DOHH2 (cell line): ENCODE data around the gene CTSW.
A peak's percentile ranks its signal among the peaks of the same experiment; 100 is the strongest.

Experiments used
- H3F3A ChIP-seq: fragments of 200-600 bp; sonication (generic), shearing (Covaris generic); 2 replicates; pipeline ENCODE4 v1.6.0; 2016; ENCODE audit warnings: antibody characterized with exemption, mild to moderate bottlenecking; ENCODE audit not compliant: control insufficient read depth, insufficient read depth
- H3K27ac ChIP-seq: fragments of 200-600 bp; sonication (generic); 2 replicates; pipeline ENCODE4 v1.5.1; 2014; ENCODE audit warnings: low read depth, mild to moderate bottlenecking, low read length, moderate library complexity
- H3K27me3 ChIP-seq: fragments of 200-600 bp; sonication (generic); 2 replicates; pipeline ENCODE4 v1.6.1; 2014; ENCODE audit warnings: mild to moderate bottlenecking, low read length, mixed read lengths; ENCODE audit not compliant: control insufficient read depth
- H3K36me3 ChIP-seq: fragments of 200-600 bp; sonication (generic); 2 replicates; pipeline ENCODE4 v1.6.1; 2014; ENCODE audit warnings: mild to moderate bottlenecking, low read length, moderate library complexity, mixed read lengths; ENCODE audit not compliant: control insufficient read depth
- H3K4me1 ChIP-seq: fragments of 200-600 bp; sonication (generic); 2 replicates; pipeline ENCODE4 v1.6.1; 2014; ENCODE audit warnings: mild to moderate bottlenecking, low read length, mixed read lengths; ENCODE audit not compliant: control insufficient read depth
- H3K4me2 ChIP-seq: fragments of 200-600 bp; sonication (generic); 2 replicates; pipeline ENCODE4 v1.6.0; 2014; ENCODE audit warnings: mild to moderate bottlenecking, low read length, moderate library complexity
- H3K4me3 ChIP-seq: fragments of 200-600 bp; sonication (generic); 2 replicates; pipeline ENCODE4 v1.5.1; 2014; ENCODE audit warnings: mild to moderate bottlenecking, low read length, mixed read lengths
- H3K79me2 ChIP-seq: fragments of 200-600 bp; sonication (generic); 2 replicates; pipeline ENCODE4 v1.6.1; 2014; ENCODE audit warnings: mild to moderate bottlenecking, low read length, mixed read lengths; ENCODE audit not compliant: control insufficient read depth
- H3K9me2 ChIP-seq: fragments of 200-600 bp; sonication (generic); replicated peaks from 2 replicates; pipeline ENCODE4 v1.6.1; 2014; ENCODE audit warnings: mild to moderate bottlenecking, low read length, mixed read lengths; ENCODE audit not compliant: control insufficient read depth
- H3K9me3 ChIP-seq: fragments of 200-600 bp; sonication (generic); 2 replicates; pipeline ENCODE4 v1.6.1; 2014; ENCODE audit warnings: antibody characterized with exemption, low read length, mixed read lengths; ENCODE audit not compliant: control insufficient read depth, insufficient read depth
- H4K20me1 ChIP-seq: fragments of 200-600 bp; sonication (generic); 2 replicates; pipeline ENCODE4 v1.6.0; 2014; ENCODE audit warnings: low read depth, mild to moderate bottlenecking, antibody characterized with exemption, low read length, moderate library complexity; ENCODE audit not compliant: control insufficient read depth, insufficient read depth
- EZH2phosphoT487 ChIP-seq: fragments of 200-600 bp; sonication (generic); IDR thresholded peaks from 2 replicates; pipeline ENCODE4 v1.6.1; 2017; ENCODE audit warnings: borderline replicate concordance, mild to moderate bottlenecking, antibody characterized with exemption, low read length, moderate library complexity, mixed read lengths
- TF ChIP-seq, protein P1 (sequence below): fragments of 200-600 bp; sonication (generic); IDR thresholded peaks from one replicate; pipeline ENCODE4 v1.5.1; 2014; ENCODE audit warnings: antibody characterized with exemption, mild to moderate bottlenecking, low read depth, low read length; ENCODE audit not compliant: poor library complexity, severe bottlenecking

CTSW gene

GRCh38 chr11:65892661-65893317, 13.2 kb downstream of the CTSW start:
- peak overlapping the region; percentile 84 for H3K27ac ChIP-seq
- peaks cover 32% of the 10 kb centered on the region for H3F3A ChIP-seq
- 0 out of 2 replicates have a peak, but pooled peaks cover 3% of the 10 kb centered on the region for H4K20me1 ChIP-seq

DNA sequence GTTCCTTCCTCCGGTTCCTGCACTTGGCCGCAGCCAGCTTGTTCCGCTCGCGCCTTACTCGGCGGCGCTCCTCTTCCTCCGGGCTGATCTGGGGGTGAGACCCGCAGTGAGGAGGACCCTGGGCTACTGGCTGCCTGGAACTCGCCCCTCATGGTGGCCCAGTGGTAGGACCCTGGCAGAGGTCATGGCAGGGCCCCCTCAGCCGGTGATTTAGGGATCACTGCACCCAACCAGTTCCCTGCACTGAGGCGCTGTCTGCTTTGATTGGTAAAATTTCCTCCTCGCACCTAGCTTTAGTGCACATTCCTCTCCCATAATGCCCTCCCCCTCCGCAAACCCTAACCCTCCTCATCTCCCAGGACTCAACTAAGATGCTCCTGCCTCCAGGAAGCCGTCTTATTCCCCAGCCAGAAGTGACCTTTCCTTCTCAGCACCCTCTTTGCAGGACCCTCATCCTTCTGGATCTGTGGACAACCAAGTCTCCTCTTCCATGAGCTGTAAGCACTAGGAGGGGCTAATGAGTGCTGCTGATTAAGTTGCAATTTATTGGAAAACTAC, 14.5 kb downstream of the CTSW start:
- Histone ChIP-seq H3K27ac (peak overlapping the region; percentile 64), H3K27me3 (peaks cover 9% of the 10 kb centered on the region), H3K4me2 (peak overlapping the region; percentile 95), H3K9me3 (no peaks in the 10 kb centered on the region), H3K4me1 (peaks cover 38% of the 10 kb centered on the region), H3K4me3 (peak overlapping the region; percentile 93), H3K36me3 (peaks cover 12% of the 10 kb centered on the region), H3F3A (peaks cover 26% of the 10 kb centered on the region), H4K20me1 (0 out of 2 replicates have a peak, but pooled peaks cover 3% of the 10 kb centered on the region), H3K79me2 (peaks cover 34% of the 10 kb centered on the region), H3K9me2 (no peaks in the 10 kb centered on the region)
- TF ChIP-seq EZH2phosphoT487, result no peak
- TF ChIP-seq, protein P1, sequence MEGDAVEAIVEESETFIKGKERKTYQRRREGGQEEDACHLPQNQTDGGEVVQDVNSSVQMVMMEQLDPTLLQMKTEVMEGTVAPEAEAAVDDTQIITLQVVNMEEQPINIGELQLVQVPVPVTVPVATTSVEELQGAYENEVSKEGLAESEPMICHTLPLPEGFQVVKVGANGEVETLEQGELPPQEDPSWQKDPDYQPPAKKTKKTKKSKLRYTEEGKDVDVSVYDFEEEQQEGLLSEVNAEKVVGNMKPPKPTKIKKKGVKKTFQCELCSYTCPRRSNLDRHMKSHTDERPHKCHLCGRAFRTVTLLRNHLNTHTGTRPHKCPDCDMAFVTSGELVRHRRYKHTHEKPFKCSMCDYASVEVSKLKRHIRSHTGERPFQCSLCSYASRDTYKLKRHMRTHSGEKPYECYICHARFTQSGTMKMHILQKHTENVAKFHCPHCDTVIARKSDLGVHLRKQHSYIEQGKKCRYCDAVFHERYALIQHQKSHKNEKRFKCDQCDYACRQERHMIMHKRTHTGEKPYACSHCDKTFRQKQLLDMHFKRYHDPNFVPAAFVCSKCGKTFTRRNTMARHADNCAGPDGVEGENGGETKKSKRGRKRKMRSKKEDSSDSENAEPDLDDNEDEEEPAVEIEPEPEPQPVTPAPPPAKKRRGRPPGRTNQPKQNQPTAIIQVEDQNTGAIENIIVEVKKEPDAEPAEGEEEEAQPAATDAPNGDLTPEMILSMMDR, result no peak

More at GRCh38 chr11:65892661-65893317, 13.2 kb downstream of the CTSW start:
- Histone ChIP-seq H3K4me1 (peaks cover 44% of the 10 kb centered on the region), H3K4me3 (peak overlapping the region; percentile 93), H3K4me2 (peak overlapping the region; percentile 95), H3K27me3 (no peaks in the 10 kb centered on the region), H3K9me2 (no peaks in the 10 kb centered on the region), H3K9me3 (no peaks in the 10 kb centered on the region), H3K79me2 (peaks cover 38% of the 10 kb centered on the region), H3K36me3 (peaks cover 12% of the 10 kb centered on the region)
- no peak for TF ChIP-seq EZH2phosphoT487
- TF ChIP-seq, protein P1, result no peak

- no peak overlapping the region for H3K27ac ChIP-seq
Measured at GRCh38 chr11:65895482-65895981, 15.9 kb downstream of the CTSW start.

More at GRCh38 chr11:65895482-65895981, 15.9 kb downstream of the CTSW start:
- Histone ChIP-seq H3K4me3 (no peak overlapping the region), H3F3A (peaks cover 18% of the 10 kb centered on the region), H3K36me3 (peaks cover 12% of the 10 kb centered on the region), H3K9me2 (no peaks in the 10 kb centered on the region), H3K79me2 (peaks cover 33% of the 10 kb centered on the region), H3K4me2 (no peak overlapping the region), H4K20me1 (0 out of 2 replicates have a peak, but pooled peaks cover 3% of the 10 kb centered on the region), H3K4me1 (peaks cover 40% of the 10 kb centered on the region), H3K27me3 (peaks cover 20% of the 10 kb centered on the region), H3K9me3 (no peaks in the 10 kb centered on the region)
- no peak for TF ChIP-seq EZH2phosphoT487
- TF ChIP-seq, protein P1, result no peak
